GM21423 (cell line): ENCODE data around the gene CCDC39.
"Not testable (repeated sequence)": the region's sequence is repeated elsewhere in the genome, so short reads cannot be mapped to it uniquely, and the experiment has no call there.

Source experiments
- ATAC-seq: cut with Tn5 transposase; IDR thresholded peaks from one replicate; pipeline ENCODE4 v1.9.1; 2021; ENCODE audit warnings: mild to moderate bottlenecking, moderate library complexity; ENCODE audit not compliant: unreplicated experiment

The CCDC39 gene

GRCh38 chr3:180626844-180627243, 52.4 kb downstream of the CCDC39 start:
- ATAC-seq = peak; percentile 97

GRCh38 chr3:180624714-180625113, 54.6 kb downstream of the CCDC39 start:
- peak; percentile 44 for ATAC-seq

- no peak for ATAC-seq
Measured at GRCh38 chr3:180619723-180620122, 59.6 kb downstream of the CCDC39 start.

GRCh38 chr3:180618563-180618962, 60.7 kb downstream of the CCDC39 start:
- ATAC-seq = not testable (repeated sequence)

- ATAC-seq = no peak
Measured at GRCh38 chr3:180617049-180617448, 62.2 kb downstream of the CCDC39 start.

GRCh38 chr3:180615954-180616353, 63.3 kb downstream of the CCDC39 start:
- no peak for ATAC-seq

- ATAC-seq = no peak
Measured at GRCh38 chr3:180612364-180612763, 66.9 kb downstream of the CCDC39 start.

- no peak for ATAC-seq
Measured at GRCh38 chr3:180611006-180611405, 68.3 kb downstream of the CCDC39 start.

GRCh38 chr3:180601688-180602666, 77.3 kb downstream of the CCDC39 start, which contains the start of gene TTC14:
TTC14 (plus strand) TSS chr3:180602163; CDS start chr3:180602262, 99 bp downstream.
- peak; percentile 95 for ATAC-seq

GRCh38 chr3:180600473-180600872, 78.8 kb downstream of the CCDC39 start:
- ATAC-seq = no peak

- no peak for ATAC-seq
Measured at GRCh38 chr3:180595559-180595935, 83.7 kb downstream of the CCDC39 start.

- ATAC-seq = peak; percentile 71
Measured at GRCh38 chr3:180594631-180595558, 84.4 kb downstream of the CCDC39 start.

GRCh38 chr3:180593631-180594030, 85.7 kb downstream of the CCDC39 start:
- not testable (repeated sequence) for ATAC-seq

- no peak for ATAC-seq
Measured at GRCh38 chr3:180590396-180590795, 88.9 kb downstream of the CCDC39 start.

GRCh38 chr3:180580934-180581333, 98.4 kb downstream of the CCDC39 start:
- no peak for ATAC-seq

- no peak for ATAC-seq
Measured at GRCh38 chr3:180575571-180575970, 103.7 kb downstream of the CCDC39 start.

GRCh38 chr3:180571831-180572598, 107.3 kb downstream of the CCDC39 start:
- ATAC-seq = peak; percentile 72

- ATAC-seq = no peak
Measured at GRCh38 chr3:180570238-180570637, 109.1 kb downstream of the CCDC39 start.

- no peak for ATAC-seq
Measured at GRCh38 chr3:180564676-180565075, 114.6 kb downstream of the CCDC39 start.
